GM12878 (cell line): Measurements from ENCODE around the gene KRTCAP3. TPM values are rescaled to one million over a fixed set of nuclear protein-coding genes. Genes with fewer than 3 reads are reported as not detected.
"Not testable (repeated sequence)": the region's sequence is repeated elsewhere in the genome, so short reads cannot be mapped to it uniquely, and the experiment has no call there.

Experiments
- ATAC-seq: fragments of 200-7000 bp; cut with Tn5 transposase; 3 replicates; pipeline ENCODE4 v1.9.1; 2020; ENCODE audit warnings: mild to moderate bottlenecking, moderate library complexity
- BruUV-seq: library from RNA; stranded (reverse); fragments of 400-500 nt; replicated peaks from 2 replicates; lab custom pipeline; 2021; lab: Mats Ljungman, UMichigan
- CTCF ChIA-PET: fragments of 300-600 bp; sonication (Branson Sonifier 250); formaldehyde crosslinking; extraction: SDS; loops from one replicate; lab custom pipeline; 2021; ENCODE audit warnings: inconsistent platforms; lab: Yijun Ruan, JAX
- POLR2A ChIA-PET: fragments of 350-600 bp; formaldehyde crosslinking; extraction: SDS; loops from one replicate; lab custom pipeline; 2021; ENCODE audit warnings: inconsistent platforms; lab: Charles Lee
- RAD21 ChIA-PET: fragments of 300-600 bp; sonication (Branson Sonifier 250); formaldehyde crosslinking; loops from one replicate; lab custom pipeline; 2023; ENCODE audit warnings: antibody characterized with exemption; ENCODE audit not compliant: unreplicated experiment; lab: Charles Lee
- SMC1A ChIA-PET: fragments of 300-600 bp; sonication (Branson Sonifier 250); formaldehyde crosslinking; loops from one replicate; lab custom pipeline; 2023; ENCODE audit not compliant: unreplicated experiment, uncharacterized antibody; lab: Charles Lee
- DNase-seq: peaks from one replicate; pipeline ENCODE4 v3.0.0-alpha.2; 2011; ENCODE audit warnings: low read depth, low spot score
- FAIRE-seq: peaks from 3 replicates; lab custom pipeline; 2011; peaks lifted over from hg19 to GRCh38; lab: Jason Lieb, UNC
- H2AFZ ChIP-seq: 2 replicates; pipeline ENCODE4 v1.6.0; 2011; ENCODE audit warnings: low read depth, low read length, control low read depth; ENCODE audit not compliant: control insufficient read depth
- H3K27ac ChIP-seq: 2 replicates; pipeline ENCODE4 v1.5.1; 2011; ENCODE audit warnings: control low read depth; ENCODE audit not compliant: control insufficient read depth, insufficient read depth
- H3K27me3 ChIP-seq, 2 experiments: replicated peaks in 1 of 2; 2 replicates each; pipeline versions ENCODE4 v1.6.0 to v1.6.1; 2011; ENCODE audit warnings: low read length in 1 of 2; ENCODE audit not compliant: control insufficient read depth in 2 of 2, insufficient read depth in 2 of 2
- H3K36me3 ChIP-seq, 2 experiments: 2 replicates each; pipeline ENCODE4 v1.5.1; 2011; ENCODE audit warnings: low read length in 1 of 2; ENCODE audit not compliant: control insufficient read depth in 2 of 2, insufficient read depth in 2 of 2
- H3K4me1 ChIP-seq: 2 replicates; pipeline ENCODE4 v1.6.1; 2011; ENCODE audit warnings: mild to moderate bottlenecking, low read length, moderate library complexity, mixed read lengths; ENCODE audit not compliant: control insufficient read depth, insufficient read depth
- H3K4me2 ChIP-seq: 2 replicates; pipeline ENCODE4 v1.6.0; 2011; ENCODE audit warnings: control low read depth; ENCODE audit not compliant: control insufficient read depth, insufficient read depth
- H3K4me3 ChIP-seq: fragments of 200-600 bp; sonication (generic); 2 replicates; pipeline ENCODE4 v1.5.1; 2016
- H3K79me2 ChIP-seq: 2 replicates; pipeline ENCODE4 v1.6.0; 2011; ENCODE audit warnings: low read length; ENCODE audit not compliant: control insufficient read depth, insufficient read depth
- H3K9ac ChIP-seq: 2 replicates; pipeline ENCODE4 v1.8.0; 2011; ENCODE audit warnings: low read length, control low read depth, mixed read lengths; ENCODE audit not compliant: control insufficient read depth, insufficient read depth
- H3K9me3 ChIP-seq: replicated peaks from 3 replicates; pipeline ENCODE4 v1.5.1; 2011; ENCODE audit warnings: mild to moderate bottlenecking, low read length; ENCODE audit not compliant: control insufficient read depth, insufficient read depth
- H4K20me1 ChIP-seq: 2 replicates; pipeline ENCODE4 v1.6.0; 2011; ENCODE audit not compliant: control insufficient read depth, insufficient read depth
- CBFB ChIP-seq: IDR thresholded peaks from 2 replicates; pipeline ENCODE4 v1.6.1; 2016; ENCODE audit warnings: antibody characterized with exemption, low read depth
- DPF2 ChIP-seq: fragments of 450-650 bp; IDR thresholded peaks from 2 replicates; pipeline ENCODE4 v1.6.1; 2017; ENCODE audit warnings: mild to moderate bottlenecking
- FOS ChIP-seq: IDR thresholded peaks from 3 replicates; pipeline ENCODE4 v1.6.1; 2011; ENCODE audit warnings: borderline replicate concordance; ENCODE audit not compliant: insufficient read length; ENCODE audit errors: extremely low read depth
- HDAC2 ChIP-seq: fragments of 200-600 bp; sonication (generic); IDR thresholded peaks from 2 replicates; pipeline ENCODE4 v1.6.1; 2017
- JUND ChIP-seq: IDR thresholded peaks from 2 replicates; pipeline ENCODE4 v1.6.1; 2012; ENCODE audit warnings: low read depth, mild to moderate bottlenecking, low read length, improper control_type of control experiment, moderate library complexity
- NFXL1 ChIP-seq: fragments of 450-650 bp; IDR thresholded peaks from 2 replicates; pipeline ENCODE4 v1.6.1; 2017; ENCODE audit warnings: antibody characterized with exemption, mild to moderate bottlenecking, borderline replicate concordance
- PML ChIP-seq: IDR thresholded peaks from 2 replicates; pipeline ENCODE4 v1.6.1; 2012; ENCODE audit warnings: low read length, inconsistent platforms
- RCOR1 ChIP-seq: conservative IDR thresholded peaks from 2 replicates; pipeline ENCODE4 v1.6.1; 2012; ENCODE audit warnings: low read depth, low read length, improper control_type of control experiment
- ZNF384 ChIP-seq: IDR thresholded peaks from 2 replicates; pipeline ENCODE4 v1.6.1; 2012; ENCODE audit warnings: low read depth, mild to moderate bottlenecking, low read length, improper control_type of control experiment, borderline replicate concordance
- WGBS: methylation state at CpG from one replicate; pipeline ENCODE4 v1.1.6; 2016; ENCODE audit warnings: low lambda C conversion rate; ENCODE audit not compliant: insufficient replicate concordance, insufficient coverage; ENCODE audit errors: missing lambda C conversion rate; 5-methylcytosine and 5-hydroxymethylcytosine counted together
- in situ Hi-C: fragments of 300-500 bp; cut with MboI; formaldehyde crosslinking; loops from 9 replicates; pipeline ENCODE4 v1.14.3; 2018; ENCODE audit warnings: mixed read lengths
- intact Hi-C: fragments of 100-400 bp; cut with micrococcal nuclease; formaldehyde crosslinking; loops from one replicate; pipeline ENCODE4 v1.14.2; 2022; ENCODE audit not compliant: unreplicated experiment
- polyA plus RNA-seq, 11 experiments: library from polyadenylated mRNA; depleted of rRNA in 4 of 11; unstranded in 6 of 11; stranded (reverse) in 5 of 11; fragments of >200 nt; fragmentation: Nextera tagmentation in 4 of 11; fragmentation: Illumina TruSeq in 1 of 11; extraction: Ambion mirVana in 4 of 11; extraction: Trizol in 1 of 11; gene quantifications; 1 replicate in 1 of 11; 2 replicates in 10 of 11; pipeline versions ENCODE4 v1.2.1 to v1.2.3, GENCODE V29; 2011 to 2016; ENCODE audit warnings: inconsistent platforms in 2 of 11, missing spikeins in 2 of 11, low read depth in 1 of 11
- total RNA-seq, 4 experiments: library from RNA; depleted of rRNA in 3 of 4; stranded (reverse); fragments of >200 nt in 3 of 4; fragmentation: Illumina TruSeq in 1 of 4; extraction: Trizol in 1 of 4; gene quantifications; 2 replicates each; pipeline versions ENCODE4 v1.2.1 to v1.2.3, GENCODE V29; 2013 to 2021
- TF ChIP-seq, protein P1 (sequence below): fragments of 450-650 bp; IDR thresholded peaks from 2 replicates; pipeline ENCODE4 v1.6.1; 2014; ENCODE audit warnings: mild to moderate bottlenecking
- TF ChIP-seq, protein P2 (sequence below): fragments of 450-650 bp; IDR thresholded peaks from 2 replicates; pipeline ENCODE4 v1.6.1; 2017; ENCODE audit warnings: antibody characterized with exemption, mild to moderate bottlenecking, moderate library complexity

Gene KRTCAP3
- total and polyA plus RNA-seq, 10 of the 15 experiments (the other 5 are each of a cell fraction or from before 2014, with no cell fraction given): 0.26 to 2.2 (median 0.82) TPM; not detected in 1

DNA sequence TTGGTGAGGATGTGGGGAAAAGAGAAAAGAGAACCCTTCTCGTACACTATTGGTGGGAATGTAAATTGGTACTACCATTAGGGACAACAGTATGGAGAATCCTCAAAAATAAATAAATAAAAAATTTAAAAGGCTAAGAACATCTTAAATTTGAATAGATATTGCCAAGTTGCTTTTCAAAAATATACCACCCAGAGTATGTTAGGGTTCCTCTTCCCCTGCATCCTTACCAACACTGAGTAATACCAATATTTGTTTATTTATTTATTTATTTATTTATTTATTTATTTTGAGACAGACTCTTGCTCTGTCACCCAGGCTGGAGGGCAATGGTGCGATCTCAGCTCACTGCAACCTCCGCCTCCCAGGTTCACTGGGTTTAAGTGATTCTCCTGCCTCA lies 19.2 kb upstream of the KRTCAP3 start:
- Histone ChIP-seq H3K4me3 (no peak overlapping the region), H3K9me3 (no peaks in the 10 kb centered on the region), H3K4me2 (no peak overlapping the region), H4K20me1 (no peaks in the 10 kb centered on the region), H3K27me3 (no peaks in the 10 kb centered on the region), H3K9ac (no peak overlapping the region), H3K27ac (no peak overlapping the region), H3K79me2 (no peaks in the 10 kb centered on the region), H2AFZ (no peak overlapping the region), H3K4me1 (no peaks in the 10 kb centered on the region), H3K36me3 (no peaks in the 10 kb centered on the region)
- SMC1A ChIA-PET: interaction anchor here (1.3 kb wide), 1 partner anchor 13 kb away, joined by 3 read pairs; no protein-coding TSS in a partner anchor
- in situ Hi-C loops (no loop called here), intact Hi-C loops (no loop called here)
- 80% methylated on average over 3 of the region's 3 CpGs for WGBS
- no TSS peak for BruUV-seq
- POLR2A ChIA-PET: no interaction called here
- FAIRE-seq (no peak), ATAC-seq (no peak), DNase-seq (no peak)
- CTCF ChIA-PET: no interaction called here
- RAD21 ChIA-PET: no interaction called here
- TF ChIP-seq PML (no peak), FOS (no peak), DPF2 (no peak), JUND (no peak), NFXL1 (no peak), CBFB (no peak), ZNF384 (no peak), HDAC2 (no peak), RCOR1 (no peak)
- TF ChIP-seq, protein P1, sequence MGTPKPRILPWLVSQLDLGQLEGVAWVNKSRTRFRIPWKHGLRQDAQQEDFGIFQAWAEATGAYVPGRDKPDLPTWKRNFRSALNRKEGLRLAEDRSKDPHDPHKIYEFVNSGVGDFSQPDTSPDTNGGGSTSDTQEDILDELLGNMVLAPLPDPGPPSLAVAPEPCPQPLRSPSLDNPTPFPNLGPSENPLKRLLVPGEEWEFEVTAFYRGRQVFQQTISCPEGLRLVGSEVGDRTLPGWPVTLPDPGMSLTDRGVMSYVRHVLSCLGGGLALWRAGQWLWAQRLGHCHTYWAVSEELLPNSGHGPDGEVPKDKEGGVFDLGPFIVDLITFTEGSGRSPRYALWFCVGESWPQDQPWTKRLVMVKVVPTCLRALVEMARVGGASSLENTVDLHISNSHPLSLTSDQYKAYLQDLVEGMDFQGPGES: no peak
- TF ChIP-seq, protein P2, sequence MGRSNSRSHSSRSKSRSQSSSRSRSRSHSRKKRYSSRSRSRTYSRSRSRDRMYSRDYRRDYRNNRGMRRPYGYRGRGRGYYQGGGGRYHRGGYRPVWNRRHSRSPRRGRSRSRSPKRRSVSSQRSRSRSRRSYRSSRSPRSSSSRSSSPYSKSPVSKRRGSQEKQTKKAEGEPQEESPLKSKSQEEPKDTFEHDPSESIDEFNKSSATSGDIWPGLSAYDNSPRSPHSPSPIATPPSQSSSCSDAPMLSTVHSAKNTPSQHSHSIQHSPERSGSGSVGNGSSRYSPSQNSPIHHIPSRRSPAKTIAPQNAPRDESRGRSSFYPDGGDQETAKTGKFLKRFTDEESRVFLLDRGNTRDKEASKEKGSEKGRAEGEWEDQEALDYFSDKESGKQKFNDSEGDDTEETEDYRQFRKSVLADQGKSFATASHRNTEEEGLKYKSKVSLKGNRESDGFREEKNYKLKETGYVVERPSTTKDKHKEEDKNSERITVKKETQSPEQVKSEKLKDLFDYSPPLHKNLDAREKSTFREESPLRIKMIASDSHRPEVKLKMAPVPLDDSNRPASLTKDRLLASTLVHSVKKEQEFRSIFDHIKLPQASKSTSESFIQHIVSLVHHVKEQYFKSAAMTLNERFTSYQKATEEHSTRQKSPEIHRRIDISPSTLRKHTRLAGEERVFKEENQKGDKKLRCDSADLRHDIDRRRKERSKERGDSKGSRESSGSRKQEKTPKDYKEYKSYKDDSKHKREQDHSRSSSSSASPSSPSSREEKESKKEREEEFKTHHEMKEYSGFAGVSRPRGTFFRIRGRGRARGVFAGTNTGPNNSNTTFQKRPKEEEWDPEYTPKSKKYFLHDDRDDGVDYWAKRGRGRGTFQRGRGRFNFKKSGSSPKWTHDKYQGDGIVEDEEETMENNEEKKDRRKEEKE: no peak

DNA sequence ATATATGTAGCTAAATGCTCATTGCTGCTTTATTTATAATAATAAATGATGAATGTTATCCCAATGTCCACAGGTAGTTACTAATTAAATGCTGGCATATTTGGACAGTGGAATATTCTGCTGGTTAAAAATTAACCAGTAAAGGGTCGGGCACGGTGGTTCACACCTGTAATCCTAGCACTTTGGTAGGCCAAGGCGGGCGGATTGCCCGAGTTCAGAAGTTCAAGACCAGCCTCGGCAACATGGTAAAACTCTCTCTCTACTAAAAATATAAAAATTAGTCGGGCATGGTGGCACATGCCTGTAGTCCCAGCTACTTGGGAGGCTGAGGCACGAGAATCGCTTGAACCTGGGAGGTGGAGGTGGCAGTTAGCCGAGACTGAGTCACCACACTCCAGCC lies 17.1 kb upstream of the KRTCAP3 start:
- H3K27ac ChIP-seq, H4K20me1 ChIP-seq, H3K4me2 ChIP-seq, H3K9me3 ChIP-seq, RAD21 ChIA-PET, FAIRE-seq, H3K27me3 ChIP-seq, in situ Hi-C loops, DNase-seq, H3K36me3 ChIP-seq, H3K4me3 ChIP-seq, intact Hi-C loops, SMC1A ChIA-PET, ATAC-seq, H3K9ac ChIP-seq, H2AFZ ChIP-seq, H3K4me1 ChIP-seq, BruUV-seq: not testable (repeated sequence)
- 85% methylated on average over 10 of the region's 10 CpGs for WGBS
- ChIA-PET CTCF (interaction anchor here (0.8 kb wide), 1 partner anchor 9 kb away, joined by 3 read pairs; no protein-coding TSS in a partner anchor), POLR2A (interaction anchor here (2.0 kb wide), 1 partner anchor 15 kb away, joined by 7 read pairs; the partner anchor contains the start of gene PPM1G)
- peaks cover 14% of the 10 kb centered on the region for H3K79me2 ChIP-seq
